Measurements from ENCODE around the gene THOC1. TPM values are rescaled to one million over a fixed set of nuclear protein-coding genes. Genes with fewer than 3 reads are reported as not detected.
A peak's percentile ranks its signal among the peaks of the same experiment; 100 is the strongest.

THOC1 gene
- total and polyA plus RNA-seq, 12 donors = 7.7 to 64.3 (median 10.0) TPM

GRCh38 chr18:250685-251084 is 17.2 kb downstream of the THOC1 start:
- Histone ChIP-seq H3K9me3 (peaks cover 0 to 6% (median 0%) of the 10 kb centered on the region in 11 donors), H3K36me3 (peaks cover 0 to 100% (median 48%) of the 10 kb centered on the region in 9 donors), H3K27ac (no peak overlapping the region), H3K4me1 (no peaks in the 10 kb centered on the region), H3K4me3 (no peak overlapping the region), H3K27me3 (no peaks in the 10 kb centered on the region)
- ATAC-seq (no peak), DNase-seq (no peak)
- intact Hi-C loops (cut with DNase I) = loop anchor here in 1 of 10 donors (5.0 kb wide), 1 partner anchor 38 kb away; no protein-coding TSS in a partner anchor
- TF ChIP-seq, protein P1, sequence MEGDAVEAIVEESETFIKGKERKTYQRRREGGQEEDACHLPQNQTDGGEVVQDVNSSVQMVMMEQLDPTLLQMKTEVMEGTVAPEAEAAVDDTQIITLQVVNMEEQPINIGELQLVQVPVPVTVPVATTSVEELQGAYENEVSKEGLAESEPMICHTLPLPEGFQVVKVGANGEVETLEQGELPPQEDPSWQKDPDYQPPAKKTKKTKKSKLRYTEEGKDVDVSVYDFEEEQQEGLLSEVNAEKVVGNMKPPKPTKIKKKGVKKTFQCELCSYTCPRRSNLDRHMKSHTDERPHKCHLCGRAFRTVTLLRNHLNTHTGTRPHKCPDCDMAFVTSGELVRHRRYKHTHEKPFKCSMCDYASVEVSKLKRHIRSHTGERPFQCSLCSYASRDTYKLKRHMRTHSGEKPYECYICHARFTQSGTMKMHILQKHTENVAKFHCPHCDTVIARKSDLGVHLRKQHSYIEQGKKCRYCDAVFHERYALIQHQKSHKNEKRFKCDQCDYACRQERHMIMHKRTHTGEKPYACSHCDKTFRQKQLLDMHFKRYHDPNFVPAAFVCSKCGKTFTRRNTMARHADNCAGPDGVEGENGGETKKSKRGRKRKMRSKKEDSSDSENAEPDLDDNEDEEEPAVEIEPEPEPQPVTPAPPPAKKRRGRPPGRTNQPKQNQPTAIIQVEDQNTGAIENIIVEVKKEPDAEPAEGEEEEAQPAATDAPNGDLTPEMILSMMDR (IDR thresholded peaks at IDR 0.05) = no peak
- WGBS, 2 donors = 92% methylated on average over 2 of the region's 2 CpGs

- intact Hi-C loops (cut with DNase I) = no loop called here
- no peak overlapping the region for H3K27ac ChIP-seq
- no peak for ATAC-seq
- DNase-seq = no peak
- H3K4me3 ChIP-seq = no peak overlapping the region
- TF ChIP-seq, protein P1 (IDR thresholded peaks at IDR 0.05) = no peak
- no peaks in the 10 kb centered on the region for H3K4me1 ChIP-seq
- peaks cover 0 to 100% (median 28%) of the 10 kb centered on the region in 9 donors for H3K36me3 ChIP-seq
- H3K9me3 ChIP-seq = peaks cover 0 to 4% (median 0%) of the 10 kb centered on the region in 11 donors
- H3K27me3 ChIP-seq = no peaks in the 10 kb centered on the region
- 92 to 97% methylated on average over 4 of the region's 4 CpGs for whole genome bisulfite sequencing, 2 donors
Measured at GRCh38 chr18:248053-248452, 19.8 kb downstream of the THOC1 start.

DNA sequence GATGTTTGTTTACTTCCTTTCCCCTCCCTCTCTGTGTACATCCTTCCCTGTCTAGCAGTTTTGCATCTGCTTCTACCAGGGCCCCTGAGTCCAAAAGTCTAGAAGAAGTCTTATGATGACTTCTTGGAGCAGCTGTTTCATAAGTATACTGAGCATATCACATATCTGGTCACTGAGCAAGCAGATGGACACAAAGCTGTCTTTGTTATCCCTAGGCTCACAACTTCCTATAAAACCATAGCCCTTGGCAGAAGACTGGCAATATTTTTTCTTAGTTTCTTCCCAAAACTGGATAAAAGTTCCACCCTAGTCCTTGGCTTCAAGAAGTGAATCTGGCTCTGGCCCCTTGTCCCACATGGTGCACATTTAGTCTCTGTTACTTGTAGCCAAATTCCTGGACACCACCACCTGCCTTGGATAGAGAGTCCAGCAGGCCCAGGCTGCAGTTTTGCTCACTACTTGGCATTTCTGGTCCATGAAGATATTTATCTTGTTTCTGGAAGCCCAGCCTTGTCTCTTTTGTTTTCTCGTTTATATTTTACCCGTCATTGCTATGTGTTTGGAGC is 22.5 kb downstream of the THOC1 start:
- ATAC-seq = peak in 3 of 8 donors; percentile 30 to 53 (median 42)
- no peak for DNase-seq
- 88% methylated on average over 2 of the region's 2 CpGs for WGBS, 2 donors
- H3K9me3 ChIP-seq = no peaks in the 10 kb centered on the region
- H3K27ac ChIP-seq = no peak overlapping the region
- intact Hi-C loops (cut with DNase I) = no loop called here
- H3K36me3 ChIP-seq = peaks cover 0 to 96% (median 25%) of the 10 kb centered on the region in 9 donors
- TF ChIP-seq, protein P1 (IDR thresholded peaks at IDR 0.05) = no peak
- H3K4me1 ChIP-seq = peaks cover 0 to 8% (median 0%) of the 10 kb centered on the region in 9 donors
- no peaks in the 10 kb centered on the region for H3K27me3 ChIP-seq
- H3K4me3 ChIP-seq = no peak overlapping the region

DNA sequence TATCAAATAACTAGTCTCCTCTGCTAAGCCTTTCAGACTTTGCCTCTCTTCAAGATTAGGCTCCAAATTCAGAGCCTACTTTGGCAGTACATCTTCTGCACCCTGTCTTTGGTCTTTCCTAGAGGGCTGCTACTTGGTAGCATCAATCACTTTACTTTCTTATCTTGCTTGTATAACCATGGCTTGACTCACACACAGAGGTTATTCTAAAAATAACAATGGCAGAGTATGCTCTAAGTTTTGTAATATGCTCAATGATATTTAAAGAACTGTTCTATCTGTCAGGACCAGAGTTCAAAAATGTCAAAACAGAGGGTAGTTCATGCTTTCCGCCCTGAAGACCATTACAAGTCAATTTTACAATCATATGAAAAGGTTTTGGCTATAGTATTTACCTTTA is 27.7 kb downstream of the THOC1 start:
- WGBS, 2 donors = 47 to 72% methylated on average over 1 of the region's 1 CpG
- peak; percentile 80 to 98 (median 92) for ATAC-seq
- no peak overlapping the region for H3K4me3 ChIP-seq
- intact Hi-C loops (cut with DNase I) = no loop called here
- TF ChIP-seq, protein P1 (IDR thresholded peaks at IDR 0.05) = no peak
- H3K27me3 ChIP-seq = no peaks in the 10 kb centered on the region
- no peak for DNase-seq
- H3K27ac ChIP-seq = peak overlapping the region in 8 of 10 donors; percentile 43 to 83 (median 77)
- H3K36me3 ChIP-seq = peaks cover 0 to 58% (median 3%) of the 10 kb centered on the region in 9 donors
- no peaks in the 10 kb centered on the region for H3K9me3 ChIP-seq
- H3K4me1 ChIP-seq = peaks cover 0 to 19% (median 0%) of the 10 kb centered on the region in 9 donors
